ENCODE measurements around the gene PALD1.

- TF ChIP-seq SRF (CRISPR knock-in tag; IDR thresholded peaks at IDR 0.05) (no peak), POLR2A (conservative IDR thresholded peaks at IDR 0.05) (no peak), ZNF224 (CRISPR knock-in tag; IDR thresholded peaks at IDR 0.05) (no peak)
Observed at GRCh38 chr10:70441895-70442309, 36.7 kb upstream of the PALD1 start.
